Fibroblast of skin of left biceps (primary cell): ENCODE data around the gene DBF4B.
A peak's percentile ranks its signal among the peaks of the same experiment; 100 is the strongest.

Experiments
- DNase-seq, 2 experiments: peaks; one replicate each; pipeline ENCODE4 v3.0.0-alpha.2; 2013; ENCODE audit warnings: low read depth in 2 of 2

The DBF4B gene

GRCh38 chr17:44776628-44777393, 68.3 kb downstream of the DBF4B start:
- DNase-seq, result no peak

GRCh38 chr17:44777394-44778348, 69.2 kb downstream of the DBF4B start:
- no peak for DNase-seq

- DNase-seq, result no peak
Measured at GRCh38 chr17:44778656-44779210, 70.3 kb downstream of the DBF4B start.

DNA sequence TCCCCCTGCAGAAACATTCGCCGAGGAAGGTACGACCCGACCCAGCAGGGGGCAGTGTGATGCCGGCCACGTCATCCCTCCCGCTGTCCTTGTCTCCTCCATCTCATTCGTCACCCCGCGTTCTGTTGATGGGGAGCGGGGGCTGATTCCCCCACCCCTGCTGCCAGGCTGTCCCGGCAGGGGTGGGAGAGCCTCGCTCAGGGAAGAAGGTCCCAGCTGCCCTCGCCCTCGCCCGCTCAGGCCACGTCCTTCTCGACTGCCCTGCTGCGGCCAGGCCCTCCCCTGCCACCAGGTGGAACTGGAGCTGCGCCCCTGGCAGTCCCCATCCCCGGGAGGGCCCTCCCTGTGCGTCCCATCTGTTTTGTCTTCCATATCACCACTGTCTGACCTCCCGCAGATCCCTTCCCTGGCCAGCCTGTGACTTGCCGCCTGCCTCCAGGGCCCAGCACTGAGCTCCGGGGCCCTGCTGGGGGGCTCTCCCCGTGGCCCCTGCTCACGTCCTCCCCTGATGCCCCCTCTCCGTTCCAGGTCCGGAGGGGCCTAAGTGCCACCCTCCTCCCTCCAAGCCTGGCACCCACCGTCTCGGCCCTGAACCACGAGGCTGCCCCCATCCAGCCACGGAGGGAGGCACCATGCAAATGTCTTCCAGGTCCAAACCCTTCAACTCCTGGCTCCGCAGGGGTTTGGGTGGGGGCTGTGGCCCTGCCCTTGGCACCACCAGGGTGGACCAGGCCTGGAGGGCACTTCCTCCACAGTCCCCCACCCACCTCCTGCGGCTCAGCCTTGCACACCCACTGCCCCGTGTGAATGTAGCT, 71.0 kb downstream of the DBF4B start:
- peak; percentile 48 for DNase-seq

GRCh38 chr17:44780161-44780560, 71.7 kb downstream of the DBF4B start:
- DNase-seq, result no peak

- DNase-seq, result no peak
Measured at GRCh38 chr17:44780845-44781480, 72.5 kb downstream of the DBF4B start.

GRCh38 chr17:44781551-44782325, 73.3 kb downstream of the DBF4B start:
- no peak for DNase-seq

DNA sequence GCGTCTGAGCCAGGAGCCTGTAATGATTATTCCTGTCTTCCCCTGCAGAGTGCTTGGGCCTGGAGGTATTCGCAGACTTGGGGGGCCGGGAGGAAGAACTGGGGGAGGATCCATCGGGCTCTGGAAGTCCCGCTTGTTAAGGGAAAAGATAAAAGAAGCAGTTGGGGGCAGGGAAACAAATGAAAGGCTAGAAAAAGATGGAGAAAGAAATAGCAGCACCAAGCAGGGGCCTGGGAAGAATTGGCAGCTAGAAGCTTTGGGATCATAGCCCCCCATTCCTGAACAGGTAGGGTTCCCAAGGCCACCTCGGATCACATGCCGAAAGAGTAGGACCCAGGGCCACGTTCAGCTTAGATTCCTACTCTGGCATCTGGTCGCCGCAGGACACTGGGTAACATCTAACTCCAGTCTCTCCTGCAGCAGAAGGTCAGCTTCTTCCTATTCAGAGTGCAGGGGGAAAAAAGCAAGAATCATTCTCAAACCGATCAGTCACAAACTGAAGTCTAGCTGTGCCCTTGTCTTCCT, 73.9 kb downstream of the DBF4B start:
- DNase-seq, result no peak

DNA sequence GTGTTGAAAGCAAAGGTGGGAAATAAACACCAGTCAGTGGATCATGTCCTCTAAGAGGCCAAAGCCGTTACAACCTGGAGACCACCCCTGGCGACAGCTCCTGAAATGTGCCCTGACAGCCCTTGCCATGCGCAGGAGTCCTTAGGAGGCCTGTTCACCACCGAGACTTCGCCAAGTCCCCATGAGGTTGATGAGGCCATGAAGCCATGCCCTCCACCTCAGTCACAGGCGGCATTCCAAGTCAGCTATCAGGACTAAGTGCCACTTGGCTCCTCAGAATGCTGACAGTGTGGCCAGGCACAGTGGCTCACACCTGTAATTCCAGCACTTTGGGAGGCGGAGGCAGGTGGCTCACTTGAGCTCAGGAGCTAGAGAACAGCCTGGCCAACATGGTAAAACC, 77.5 kb downstream of the DBF4B start:
- DNase-seq, result no peak

GRCh38 chr17:44786551-44787081, 78.2 kb downstream of the DBF4B start:
- DNase-seq, result no peak

DNA sequence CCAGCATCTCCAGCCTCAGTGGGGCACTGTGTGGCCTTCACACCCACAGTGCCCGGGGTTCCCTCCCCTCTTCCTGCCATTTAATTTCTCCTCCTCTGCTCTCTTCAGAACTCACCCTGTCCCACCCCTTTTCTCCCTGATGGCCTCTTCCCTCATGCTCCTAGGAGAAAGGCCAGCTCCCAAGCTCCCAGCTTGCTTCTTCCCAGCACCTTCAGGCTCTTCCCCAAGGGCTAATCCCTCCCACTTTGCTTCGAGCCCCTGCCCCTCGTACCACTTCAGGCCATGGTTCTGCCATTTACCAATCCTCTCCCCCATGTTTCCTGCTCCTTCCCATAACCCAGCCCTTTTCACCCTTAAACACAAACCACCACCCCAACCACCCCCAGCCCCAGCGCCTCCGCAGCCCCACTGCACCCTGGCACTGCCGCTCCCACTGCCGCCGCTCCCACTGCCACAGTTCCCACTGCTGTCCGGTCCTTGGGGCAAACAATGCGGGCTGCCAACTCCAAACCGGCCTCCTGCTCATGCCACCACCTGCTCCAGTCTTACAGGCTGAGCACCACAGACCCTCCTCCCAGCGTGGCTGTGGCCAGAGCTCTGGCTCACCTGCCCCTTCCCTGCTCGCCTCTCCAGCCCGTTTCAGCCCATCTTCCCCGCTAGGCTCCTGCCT, 78.9 kb downstream of the DBF4B start:
- DNase-seq, result no peak

- DNase-seq, result no peak
Measured at GRCh38 chr17:44788139-44788538, 79.7 kb downstream of the DBF4B start.

- no peak for DNase-seq
Measured at GRCh38 chr17:44792276-44792675, 83.8 kb downstream of the DBF4B start.

DNA sequence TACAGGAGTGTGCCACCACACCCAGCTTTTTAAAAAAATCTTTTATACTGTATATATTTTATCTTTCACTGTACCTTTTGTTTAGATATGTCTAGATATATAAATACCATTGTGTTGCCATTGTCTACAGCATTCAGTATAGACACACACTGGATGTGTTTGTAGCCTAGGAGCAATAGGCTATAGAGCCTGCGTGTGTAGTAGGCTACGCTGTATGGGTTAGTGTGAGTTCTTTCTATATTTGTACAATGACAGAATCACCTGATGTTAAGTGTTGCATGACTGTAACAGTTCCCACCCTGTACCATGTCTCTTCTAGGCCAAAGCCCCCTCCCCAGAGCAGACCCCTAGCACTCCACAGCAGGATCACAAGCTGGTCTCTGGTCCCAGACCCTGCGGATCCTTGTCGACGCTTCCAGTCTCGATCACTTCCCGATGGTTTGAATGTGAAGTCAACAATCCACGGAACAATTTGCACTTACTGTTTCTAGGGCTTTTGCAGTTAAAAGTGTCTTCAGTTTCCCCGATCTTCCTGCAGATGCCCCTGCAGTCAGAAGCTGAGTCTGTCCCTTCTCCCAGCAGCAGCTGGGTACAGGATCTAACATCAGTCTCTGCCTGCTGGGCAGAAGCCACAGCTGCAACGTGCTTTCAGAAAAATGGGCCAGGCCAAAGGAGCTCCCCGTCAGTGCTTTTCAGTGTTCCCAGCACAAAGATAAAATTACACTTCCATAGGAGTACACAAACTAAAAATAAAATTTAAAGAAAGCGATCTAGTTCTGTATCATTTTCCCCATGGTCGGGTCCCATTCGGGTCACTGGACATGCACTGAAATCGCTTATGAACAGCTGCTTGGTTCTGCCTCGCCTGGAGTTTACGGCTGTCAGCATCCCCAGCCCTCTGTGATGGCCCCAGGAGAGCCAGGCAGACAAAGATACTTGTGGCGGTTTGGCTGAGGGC, 85.7 kb downstream of the DBF4B start:
- no peak for DNase-seq

- DNase-seq, result peak; percentile 58 to 59
Measured at GRCh38 chr17:44794851-44795413, 86.5 kb downstream of the DBF4B start.

DNA sequence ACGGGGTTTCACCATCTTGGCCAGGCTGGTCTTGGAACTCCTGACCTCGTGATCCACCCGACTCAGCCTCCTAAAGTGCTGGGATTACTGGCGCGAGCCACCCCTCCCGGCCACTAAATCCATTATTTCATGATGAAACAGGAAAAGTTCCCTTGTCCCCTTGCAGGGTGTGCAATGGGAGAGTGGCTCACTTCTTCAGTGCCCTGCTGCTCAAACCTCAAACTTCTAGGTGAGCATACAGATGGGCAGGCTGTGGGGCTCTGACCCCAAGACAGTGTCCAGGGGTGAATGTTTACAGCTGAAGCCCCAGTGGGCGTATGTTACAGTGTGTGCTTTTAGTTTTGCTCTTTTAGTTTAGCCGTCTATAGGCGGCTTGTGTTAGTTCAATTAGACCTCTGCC, 87.0 kb downstream of the DBF4B start:
- no peak for DNase-seq

GRCh38 chr17:44795928-44796327, 87.5 kb downstream of the DBF4B start:
- no peak for DNase-seq

DNA sequence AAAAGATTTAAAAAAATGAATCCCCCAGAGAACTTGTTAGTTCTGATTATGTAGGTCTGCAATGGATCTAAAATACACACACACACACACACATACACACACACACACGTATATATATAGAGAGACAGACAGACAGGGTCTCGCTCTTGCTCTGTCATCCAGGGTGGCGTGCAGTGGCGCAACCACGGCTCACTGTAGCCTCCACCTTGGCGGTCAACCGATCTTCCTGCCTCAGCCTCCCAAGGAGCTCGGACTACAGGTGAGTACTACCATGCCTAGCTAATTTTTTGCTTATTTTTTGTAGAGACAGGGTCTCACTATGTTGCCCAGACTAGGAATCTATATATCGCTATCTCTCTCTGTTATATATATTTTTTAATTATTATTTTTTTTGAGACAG, 88.3 kb downstream of the DBF4B start:
- no peak for DNase-seq
